GM10847 (cell line): ENCODE results near the gene PCSK7.

Experiments
- POLR2A ChIP-seq: IDR thresholded peaks from 2 replicates; pipeline ENCODE4 v1.6.1; 2011; ENCODE audit not compliant: insufficient read length; ENCODE audit errors: extremely low read depth

PCSK7 gene

GRCh38 chr11:117231842-117232091 is at the start of gene PCSK7:
TSS of gene PCSK7 (minus strand) at chr11:117232073. CDS start at chr11:117229844, 2,229 bp downstream.
- TF ChIP-seq POLR2A = peak; percentile 35

GRCh38 chr11:117281159-117281558 is 49.3 kb upstream of the PCSK7 start:
- TF ChIP-seq POLR2A = no peak

GRCh38 chr11:117279711-117280376 is 48.0 kb upstream of the PCSK7 start:
- TF ChIP-seq POLR2A = no peak

GRCh38 chr11:117278347-117278746 is 46.5 kb upstream of the PCSK7 start:
- TF ChIP-seq POLR2A = no peak

- no peak for TF ChIP-seq POLR2A
Measured at GRCh38 chr11:117273550-117274289, 41.8 kb upstream of the PCSK7 start.

GRCh38 chr11:117271208-117271607 is 39.3 kb upstream of the PCSK7 start:
- TF ChIP-seq POLR2A = no peak

- TF ChIP-seq POLR2A = no peak
Measured at GRCh38 chr11:117269856-117270255, 38.0 kb upstream of the PCSK7 start.

- no peak for TF ChIP-seq POLR2A
Measured at GRCh38 chr11:117265745-117266144, 33.9 kb upstream of the PCSK7 start.

- no peak for TF ChIP-seq POLR2A
Measured at GRCh38 chr11:117259417-117259816, 27.5 kb upstream of the PCSK7 start.

- no peak for TF ChIP-seq POLR2A
Measured at GRCh38 chr11:117258576-117258975, 26.7 kb upstream of the PCSK7 start.

- no peak for TF ChIP-seq POLR2A
Measured at GRCh38 chr11:117256573-117256972, 24.7 kb upstream of the PCSK7 start.

GRCh38 chr11:117255966-117256365 is 24.1 kb upstream of the PCSK7 start:
- TF ChIP-seq POLR2A = no peak

GRCh38 chr11:117251506-117251905 is 19.6 kb upstream of the PCSK7 start:
- TF ChIP-seq POLR2A = no peak

- TF ChIP-seq POLR2A = no peak
Measured at GRCh38 chr11:117249571-117249970, 17.7 kb upstream of the PCSK7 start.

GRCh38 chr11:117248341-117248740 is 16.5 kb upstream of the PCSK7 start:
- no peak for TF ChIP-seq POLR2A

- no peak for TF ChIP-seq POLR2A
Measured at GRCh38 chr11:117239295-117239694, 7.4 kb upstream of the PCSK7 start.

GRCh38 chr11:117238221-117238620 is 6.3 kb upstream of the PCSK7 start:
- TF ChIP-seq POLR2A = no peak
